Thyroid gland (tissue), 4 donors: ENCODE measurements around the gene CREB3L2. TPM values are rescaled to one million over a fixed set of nuclear protein-coding genes. Genes with fewer than 3 reads are reported as not detected.

Source experiments
- DNase-seq, 2 donors: peaks; one replicate each; pipeline ENCODE4 v3.0.0-alpha.2; 2019
- H3K27ac ChIP-seq, 3 donors: fragments of 200-600 bp; sonication (generic); 1 replicate in 2 of 3; 2 replicates in 1 of 3; pipeline ENCODE4 v1.5.1; 2016 to 2019; ENCODE audit warnings: mild to moderate bottlenecking in 1 of 3, moderate library complexity in 1 of 3
- H3K27me3 ChIP-seq: fragments of 200-600 bp; sonication (generic); one replicate; pipeline ENCODE4 v1.5.1; 2019
- H3K36me3 ChIP-seq, 2 donors: fragments of 200-600 bp; sonication (generic); one replicate each; pipeline ENCODE4 v1.5.1; 2016 to 2019
- H3K4me1 ChIP-seq, 2 donors: fragments of 200-600 bp; sonication (generic); one replicate each; pipeline ENCODE4 v1.5.1; 2017 to 2019
- H3K4me3 ChIP-seq, 3 donors: fragments of 200-600 bp; sonication (generic); replicated peaks in 1 of 3; 1 replicate in 2 of 3; 2 replicates in 1 of 3; pipeline ENCODE4 v1.5.1; 2016; ENCODE audit warnings: mild to moderate bottlenecking in 1 of 3
- H3K9me3 ChIP-seq: fragments of 200-600 bp; sonication (generic); one replicate; pipeline ENCODE4 v1.5.1; 2017
- POLR2A ChIP-seq, 2 donors: fragments of 450-650 bp; IDR thresholded peaks; one replicate each; pipeline ENCODE4 v1.6.1; 2017; ENCODE audit warnings: antibody characterized with exemption in 2 of 2, mild to moderate bottlenecking in 2 of 2, moderate library complexity in 1 of 2
- WGBS, 2 donors: methylation state at CpG; one replicate each; pipeline ENCODE4 v1.1.5; 2017; 5-methylcytosine and 5-hydroxymethylcytosine counted together
- intact Hi-C: fragments of 100-400 bp; cut with DNase I; formaldehyde crosslinking; loops from one replicate; pipeline ENCODE4 v1.15.1; 2023
- total RNA-seq, 4 donors: library from RNA; depleted of rRNA; stranded (reverse); fragments of >200 nt; gene quantifications; one replicate each; pipeline ENCODE4 v1.2.3, GENCODE V29; 2016
- TF ChIP-seq, protein P1 (sequence below), 6 experiments: fragments of 200-600 bp in 3 of 6; fragments of 450-650 bp in 3 of 6; sonication (generic) in 3 of 6; IDR thresholded peaks; one replicate each; pipeline ENCODE4 v1.5.1; 2016 to 2019; ENCODE audit warnings: antibody characterized with exemption in 6 of 6, mild to moderate bottlenecking in 2 of 6, inconsistent platforms in 1 of 6, moderate library complexity in 1 of 6

The CREB3L2 gene
- total RNA-seq, 4 donors from 2014 or later: 86.1 to 143 (median 103) TPM

DNA sequence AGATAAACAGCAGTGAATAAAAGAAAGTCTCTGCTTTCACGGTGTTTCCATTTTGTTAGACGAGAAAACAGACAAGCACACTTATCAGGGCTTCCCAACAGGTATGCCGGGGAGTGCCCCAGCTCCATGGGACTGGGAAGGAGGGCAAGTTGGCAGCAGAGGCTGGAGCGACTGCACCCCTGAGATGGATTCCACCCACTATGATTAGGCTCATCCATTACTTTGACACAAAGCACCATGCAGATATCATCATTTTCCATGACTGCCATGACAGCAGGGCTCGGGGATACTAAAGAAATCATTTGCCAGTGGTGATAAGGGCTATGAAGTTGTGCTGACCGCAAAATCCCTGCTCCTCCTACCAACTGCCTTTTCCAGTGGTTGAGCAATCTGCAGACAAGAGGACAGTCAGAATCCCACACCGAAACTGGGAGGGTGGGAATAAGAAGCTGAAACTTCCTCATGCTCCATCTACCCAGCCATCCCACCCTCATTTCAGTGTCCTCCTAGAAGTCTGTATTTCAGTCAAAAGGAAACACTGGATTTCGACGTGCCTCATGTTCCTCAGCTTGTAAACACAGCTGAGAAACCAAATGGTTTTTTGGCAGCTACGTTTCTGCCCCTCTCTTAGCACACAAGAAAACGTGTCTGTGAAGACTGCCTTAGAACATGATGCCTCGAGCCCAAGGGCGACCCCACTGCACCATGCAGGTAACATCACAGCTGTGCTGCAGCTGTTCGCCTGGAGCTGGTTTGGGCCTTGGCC is 15.5 kb downstream of the CREB3L2 start:
- DNase-seq: no peak
- TF ChIP-seq POLR2A (IDR thresholded peaks at IDR 0.05): no peak
- TF ChIP-seq, protein P1, sequence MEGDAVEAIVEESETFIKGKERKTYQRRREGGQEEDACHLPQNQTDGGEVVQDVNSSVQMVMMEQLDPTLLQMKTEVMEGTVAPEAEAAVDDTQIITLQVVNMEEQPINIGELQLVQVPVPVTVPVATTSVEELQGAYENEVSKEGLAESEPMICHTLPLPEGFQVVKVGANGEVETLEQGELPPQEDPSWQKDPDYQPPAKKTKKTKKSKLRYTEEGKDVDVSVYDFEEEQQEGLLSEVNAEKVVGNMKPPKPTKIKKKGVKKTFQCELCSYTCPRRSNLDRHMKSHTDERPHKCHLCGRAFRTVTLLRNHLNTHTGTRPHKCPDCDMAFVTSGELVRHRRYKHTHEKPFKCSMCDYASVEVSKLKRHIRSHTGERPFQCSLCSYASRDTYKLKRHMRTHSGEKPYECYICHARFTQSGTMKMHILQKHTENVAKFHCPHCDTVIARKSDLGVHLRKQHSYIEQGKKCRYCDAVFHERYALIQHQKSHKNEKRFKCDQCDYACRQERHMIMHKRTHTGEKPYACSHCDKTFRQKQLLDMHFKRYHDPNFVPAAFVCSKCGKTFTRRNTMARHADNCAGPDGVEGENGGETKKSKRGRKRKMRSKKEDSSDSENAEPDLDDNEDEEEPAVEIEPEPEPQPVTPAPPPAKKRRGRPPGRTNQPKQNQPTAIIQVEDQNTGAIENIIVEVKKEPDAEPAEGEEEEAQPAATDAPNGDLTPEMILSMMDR (IDR thresholded peaks at IDR 0.05): no peak
- Histone ChIP-seq H3K27ac (peak overlapping the region; percentile 73 to 91 (median 78)), H3K4me1 (peaks cover 88 to 99% of the 10 kb centered on the region in 2 donors), H3K9me3 (no peaks in the 10 kb centered on the region), H3K36me3 (no peaks in the 10 kb centered on the region), H3K4me3 (no peak overlapping the region), H3K27me3 (no peaks in the 10 kb centered on the region)
- WGBS, 2 donors: 56% methylated on average over 11 to 14 of the region's 14 CpGs
- intact Hi-C loops: no loop called here

DNA sequence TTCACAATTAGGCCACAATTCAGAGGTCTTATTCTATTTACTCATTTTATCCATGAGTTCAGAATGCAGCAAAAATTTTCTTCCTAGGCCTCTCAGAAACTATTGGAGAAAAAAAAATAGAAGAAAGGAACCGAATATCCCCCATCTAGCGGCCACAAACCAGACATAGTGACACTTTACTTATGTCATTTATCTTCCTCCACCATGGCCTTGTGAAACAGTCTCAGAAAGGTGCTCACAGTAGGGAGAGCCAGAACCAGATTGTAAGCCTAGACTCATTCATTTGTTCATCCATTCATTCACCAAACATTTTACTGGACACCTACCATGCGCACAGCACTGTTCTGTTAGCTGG is 16.0 kb downstream of the CREB3L2 start:
- Histone ChIP-seq H3K4me1 (peaks cover 86 to 99% of the 10 kb centered on the region in 2 donors), H3K4me3 (no peak overlapping the region), H3K9me3 (no peaks in the 10 kb centered on the region), H3K36me3 (no peaks in the 10 kb centered on the region), H3K27ac (peak overlapping the region; percentile 73 to 91 (median 78)), H3K27me3 (no peaks in the 10 kb centered on the region)
- 86 to 92% methylated on average over 3 of the region's 3 CpGs for WGBS, 2 donors
- DNase-seq: no peak
- TF ChIP-seq, protein P1 (IDR thresholded peaks at IDR 0.05): no peak
- TF ChIP-seq POLR2A (IDR thresholded peaks at IDR 0.05): no peak
- intact Hi-C loops: no loop called here

DNA sequence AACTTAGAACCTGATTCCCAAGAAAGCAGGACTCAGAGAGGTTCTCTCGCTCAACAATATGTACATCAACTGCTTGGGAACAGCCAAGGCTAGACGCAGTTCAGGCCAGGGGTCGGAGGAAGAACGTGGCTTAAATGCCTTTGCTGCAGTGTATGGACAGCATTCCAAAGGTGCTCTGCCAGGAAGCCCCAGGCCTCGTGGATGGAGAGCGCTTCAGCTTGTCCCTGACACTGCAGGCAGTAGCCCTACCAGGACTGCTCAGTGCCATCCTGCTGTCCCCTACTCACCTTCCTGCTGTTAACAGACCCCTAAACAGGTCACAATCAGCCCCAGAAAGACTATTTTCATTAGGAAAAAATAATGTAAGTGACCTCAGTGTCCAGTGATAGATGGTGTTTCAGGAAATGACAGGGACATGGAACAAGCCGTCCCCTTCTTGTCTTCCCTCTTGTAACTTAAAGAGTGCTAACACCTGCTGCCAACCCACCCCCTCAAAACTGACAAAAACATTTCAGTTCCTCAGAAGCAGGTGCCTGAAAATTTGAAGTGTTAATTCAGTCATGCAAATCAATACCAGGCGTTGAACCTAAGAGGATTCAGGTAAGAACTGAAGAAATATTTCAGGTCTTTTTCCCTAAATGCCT is 16.5 kb downstream of the CREB3L2 start:
- 47 to 59% methylated on average over 7 to 8 of the region's 8 CpGs for WGBS, 2 donors
- peaks cover 84 to 99% of the 10 kb centered on the region in 2 donors for H3K4me1 ChIP-seq

DNA sequence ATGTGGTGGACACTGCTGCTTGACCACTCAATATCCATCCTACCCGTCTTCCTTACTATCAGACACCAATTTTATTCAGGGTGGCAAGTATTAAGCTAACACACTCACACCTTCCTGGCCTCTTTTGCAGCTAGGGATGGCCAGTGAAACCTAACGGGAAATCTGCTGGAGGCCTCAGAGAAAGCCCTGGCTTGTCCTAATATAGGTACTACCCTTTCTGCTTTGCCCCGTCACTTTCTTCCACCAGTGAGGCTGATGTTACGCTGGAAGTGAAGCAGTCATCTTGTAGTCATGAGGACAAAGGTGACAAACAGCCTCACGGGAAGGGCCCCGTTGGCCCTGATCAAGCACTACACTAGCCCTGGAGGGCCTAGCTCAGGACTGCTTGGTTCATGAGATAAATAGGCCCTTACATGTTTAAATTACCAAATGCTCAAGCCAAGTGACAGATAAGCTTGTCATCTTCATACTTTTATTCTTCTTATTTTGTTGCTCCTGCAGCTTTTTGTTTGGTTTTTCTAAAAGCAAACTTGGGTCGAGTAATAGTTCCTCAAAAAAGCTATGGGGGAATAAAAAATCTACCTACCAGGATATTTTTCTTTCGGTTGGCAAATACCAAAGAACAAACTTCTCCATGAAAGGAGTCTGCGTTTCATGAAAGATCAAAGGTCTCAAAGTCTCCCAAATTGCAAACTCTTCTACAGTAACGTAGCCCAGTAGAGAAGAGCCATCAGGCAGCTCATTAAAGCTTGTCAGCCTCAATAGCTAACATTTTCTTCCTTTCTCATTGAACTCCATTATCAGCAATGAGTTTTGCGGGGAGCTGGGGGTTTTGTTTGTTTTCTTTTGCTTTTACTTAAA is 17.5 kb downstream of the CREB3L2 start:
- no peaks in the 10 kb centered on the region for H3K36me3 ChIP-seq
- no peak for TF ChIP-seq POLR2A (IDR thresholded peaks at IDR 0.05)
- TF ChIP-seq, protein P1 (IDR thresholded peaks at IDR 0.05): no peak
- intact Hi-C loops: no loop called here
- peak overlapping the region; percentile 73 to 91 (median 78) for H3K27ac ChIP-seq
- 87 to 90% methylated on average over 11 of the region's 11 CpGs for WGBS, 2 donors
- H3K27me3 ChIP-seq: no peaks in the 10 kb centered on the region
- DNase-seq: no peak
- peaks cover 83 to 99% of the 10 kb centered on the region in 2 donors for H3K4me1 ChIP-seq
- H3K9me3 ChIP-seq: no peaks in the 10 kb centered on the region
- H3K4me3 ChIP-seq: no peak overlapping the region

More for the DNA sequence above, 16.5 kb downstream of the CREB3L2 start:
- H3K4me3 ChIP-seq: no peak overlapping the region
- H3K27ac ChIP-seq: peak overlapping the region; percentile 73 to 91 (median 78)
- TF ChIP-seq, protein P1 (IDR thresholded peaks at IDR 0.05): no peak
- TF ChIP-seq POLR2A (IDR thresholded peaks at IDR 0.05): no peak
- no peaks in the 10 kb centered on the region for H3K36me3 ChIP-seq
- H3K9me3 ChIP-seq: no peaks in the 10 kb centered on the region
- no peak for DNase-seq
- intact Hi-C loops: no loop called here
- H3K27me3 ChIP-seq: no peaks in the 10 kb centered on the region
